GM12873 (cell line): ENCODE results near the gene EAPP.
A peak's percentile ranks its signal among the peaks of the same experiment; 100 is the strongest.

Source experiments
- CTCF ChIP-seq: IDR thresholded peaks from 2 replicates; pipeline ENCODE4 v1.5.1; 2012; ENCODE audit warnings: low read depth, mild to moderate bottlenecking, moderate library complexity, low read length, control low read depth; ENCODE audit not compliant: insufficient read depth; ENCODE audit errors: missing control alignments

Gene EAPP, protein sequence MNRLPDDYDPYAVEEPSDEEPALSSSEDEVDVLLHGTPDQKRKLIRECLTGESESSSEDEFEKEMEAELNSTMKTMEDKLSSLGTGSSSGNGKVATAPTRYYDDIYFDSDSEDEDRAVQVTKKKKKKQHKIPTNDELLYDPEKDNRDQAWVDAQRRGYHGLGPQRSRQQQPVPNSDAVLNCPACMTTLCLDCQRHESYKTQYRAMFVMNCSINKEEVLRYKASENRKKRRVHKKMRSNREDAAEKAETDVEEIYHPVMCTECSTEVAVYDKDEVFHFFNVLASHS

GRCh38 chr14:34539407-34540180, at the start of gene EAPP:
EAPP (minus strand) TSS chr14:34539701; CDS start chr14:34539628, 73 bp downstream.
- TF ChIP-seq CTCF: peak; percentile 8

GRCh38 chr14:34583525-34583924, 44.0 kb upstream of the EAPP start:
- TF ChIP-seq CTCF: no peak

GRCh38 chr14:34582117-34582680, 42.7 kb upstream of the EAPP start:
- no peak for TF ChIP-seq CTCF

GRCh38 chr14:34580381-34580780, 40.9 kb upstream of the EAPP start:
- no peak for TF ChIP-seq CTCF

- TF ChIP-seq CTCF: no peak
Observed at GRCh38 chr14:34571771-34572170, 32.3 kb upstream of the EAPP start.

GRCh38 chr14:34569750-34570149, 30.2 kb upstream of the EAPP start:
- TF ChIP-seq CTCF: no peak

DNA sequence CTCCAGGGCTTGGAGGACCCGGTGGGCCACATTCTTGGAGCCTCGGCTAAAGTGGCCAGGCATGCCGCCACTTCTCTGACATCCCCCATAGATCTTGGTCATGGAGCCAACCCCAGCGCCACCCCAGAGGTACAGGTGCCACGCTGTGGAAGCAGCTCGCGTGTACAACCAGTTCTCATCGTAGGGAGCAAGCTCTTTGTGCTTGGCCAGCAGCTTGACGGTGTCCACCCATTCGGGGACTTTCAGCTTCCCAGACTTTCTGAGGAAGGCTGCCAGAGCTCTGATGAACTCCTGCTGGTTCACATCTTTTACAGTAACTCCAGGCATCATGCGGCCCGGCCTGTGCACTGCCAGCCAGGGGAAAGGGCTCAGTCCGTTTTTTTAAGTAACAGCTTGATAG, 29.3 kb upstream of the EAPP start:
- no peak for TF ChIP-seq CTCF
